GM12878 (cell line): ENCODE measurements around the gene SGCD. TPM values are rescaled to one million over a fixed set of nuclear protein-coding genes. Genes with fewer than 3 reads are reported as not detected.

Experiments
- ATAC-seq: fragments of 200-7000 bp; cut with Tn5 transposase; 3 replicates; pipeline ENCODE4 v1.9.1; 2020; ENCODE audit warnings: mild to moderate bottlenecking, moderate library complexity
- BruUV-seq: library from RNA; stranded (reverse); fragments of 400-500 nt; replicated peaks from 2 replicates; lab custom pipeline; 2021; lab: Mats Ljungman, UMichigan
- CTCF ChIA-PET: fragments of 300-600 bp; sonication (Branson Sonifier 250); formaldehyde crosslinking; extraction: SDS; loops from one replicate; lab custom pipeline; 2021; ENCODE audit warnings: inconsistent platforms; lab: Yijun Ruan, JAX
- POLR2A ChIA-PET: fragments of 350-600 bp; formaldehyde crosslinking; extraction: SDS; loops from one replicate; lab custom pipeline; 2021; ENCODE audit warnings: inconsistent platforms; lab: Charles Lee
- RAD21 ChIA-PET: fragments of 300-600 bp; sonication (Branson Sonifier 250); formaldehyde crosslinking; loops from one replicate; lab custom pipeline; 2023; ENCODE audit warnings: antibody characterized with exemption; ENCODE audit not compliant: unreplicated experiment; lab: Charles Lee
- SMC1A ChIA-PET: fragments of 300-600 bp; sonication (Branson Sonifier 250); formaldehyde crosslinking; loops from one replicate; lab custom pipeline; 2023; ENCODE audit not compliant: unreplicated experiment, uncharacterized antibody; lab: Charles Lee
- DNase-seq: peaks from one replicate; pipeline ENCODE4 v3.0.0-alpha.2; 2011; ENCODE audit warnings: low read depth, low spot score
- FAIRE-seq: peaks from 3 replicates; lab custom pipeline; 2011; peaks lifted over from hg19 to GRCh38; lab: Jason Lieb, UNC
- H2AFZ ChIP-seq: 2 replicates; pipeline ENCODE4 v1.6.0; 2011; ENCODE audit warnings: low read depth, low read length, control low read depth; ENCODE audit not compliant: control insufficient read depth
- H3K27ac ChIP-seq: 2 replicates; pipeline ENCODE4 v1.5.1; 2011; ENCODE audit warnings: control low read depth; ENCODE audit not compliant: control insufficient read depth, insufficient read depth
- H3K27me3 ChIP-seq, 2 experiments: replicated peaks in 1 of 2; 2 replicates each; pipeline versions ENCODE4 v1.6.0 to v1.6.1; 2011; ENCODE audit warnings: low read length in 1 of 2; ENCODE audit not compliant: control insufficient read depth in 2 of 2, insufficient read depth in 2 of 2
- H3K36me3 ChIP-seq, 2 experiments: 2 replicates each; pipeline ENCODE4 v1.5.1; 2011; ENCODE audit warnings: low read length in 1 of 2; ENCODE audit not compliant: control insufficient read depth in 2 of 2, insufficient read depth in 2 of 2
- H3K4me1 ChIP-seq: 2 replicates; pipeline ENCODE4 v1.6.1; 2011; ENCODE audit warnings: mild to moderate bottlenecking, low read length, moderate library complexity, mixed read lengths; ENCODE audit not compliant: control insufficient read depth, insufficient read depth
- H3K4me2 ChIP-seq: 2 replicates; pipeline ENCODE4 v1.6.0; 2011; ENCODE audit warnings: control low read depth; ENCODE audit not compliant: control insufficient read depth, insufficient read depth
- H3K4me3 ChIP-seq: fragments of 200-600 bp; sonication (generic); 2 replicates; pipeline ENCODE4 v1.5.1; 2016
- H3K79me2 ChIP-seq: 2 replicates; pipeline ENCODE4 v1.6.0; 2011; ENCODE audit warnings: low read length; ENCODE audit not compliant: control insufficient read depth, insufficient read depth
- H3K9ac ChIP-seq: 2 replicates; pipeline ENCODE4 v1.8.0; 2011; ENCODE audit warnings: low read length, control low read depth, mixed read lengths; ENCODE audit not compliant: control insufficient read depth, insufficient read depth
- H3K9me3 ChIP-seq: replicated peaks from 3 replicates; pipeline ENCODE4 v1.5.1; 2011; ENCODE audit warnings: mild to moderate bottlenecking, low read length; ENCODE audit not compliant: control insufficient read depth, insufficient read depth
- H4K20me1 ChIP-seq: 2 replicates; pipeline ENCODE4 v1.6.0; 2011; ENCODE audit not compliant: control insufficient read depth, insufficient read depth
- BACH1 ChIP-seq: fragments of 450-650 bp; IDR thresholded peaks from 2 replicates; pipeline ENCODE4 v1.6.1; 2017; ENCODE audit warnings: mild to moderate bottlenecking, borderline replicate concordance
- CHD4 ChIP-seq: fragments of 200-600 bp; sonication (generic); IDR thresholded peaks from 2 replicates; pipeline ENCODE4 v1.6.1; 2016; ENCODE audit warnings: mild to moderate bottlenecking
- CREM ChIP-seq: IDR thresholded peaks from 2 replicates; pipeline ENCODE4 v1.6.1; 2014; ENCODE audit warnings: antibody characterized with exemption, low read depth
- EGR1 ChIP-seq, 2 experiments: IDR thresholded peaks; 1 replicate in 1 of 2; 2 replicates in 1 of 2; pipeline ENCODE4 v1.6.1; 2011 to 2012; ENCODE audit warnings: low read depth in 2 of 2, low read length in 2 of 2, borderline replicate concordance in 1 of 2, mild to moderate bottlenecking in 1 of 2, moderate library complexity in 1 of 2
- FOXM1 ChIP-seq: IDR thresholded peaks from 2 replicates; pipeline ENCODE4 v1.6.1; 2012; ENCODE audit warnings: low read depth, mild to moderate bottlenecking, inconsistent platforms, low read length, moderate library complexity
- GABPA ChIP-seq: IDR thresholded peaks from 2 replicates; pipeline ENCODE4 v1.6.1; 2014; ENCODE audit warnings: antibody characterized with exemption, low read depth, mild to moderate bottlenecking, inconsistent platforms
- MEF2A ChIP-seq: IDR thresholded peaks from 2 replicates; pipeline ENCODE4 v1.6.1; 2011; ENCODE audit warnings: low read depth, mild to moderate bottlenecking, low read length, moderate library complexity; ENCODE audit not compliant: insufficient read depth
- MYB ChIP-seq: fragments of 150-350 bp; IDR thresholded peaks from 2 replicates; pipeline ENCODE4 v1.6.1; 2014; ENCODE audit warnings: mild to moderate bottlenecking, low read depth, low read length, borderline replicate concordance
- MYC ChIP-seq: IDR thresholded peaks from 2 replicates; pipeline ENCODE4 v1.6.1; 2011; ENCODE audit warnings: mild to moderate bottlenecking, low read length, moderate library complexity, inconsistent platforms; ENCODE audit not compliant: insufficient read depth, insufficient replicate concordance, insufficient read length, severe bottlenecking
- PRDM15 ChIP-seq: fragments of 450-650 bp; formaldehyde crosslinking; IDR thresholded peaks from 2 replicates; pipeline ENCODE4 v1.4.0; 2020; ENCODE audit warnings: mild to moderate bottlenecking, moderate library complexity
- RELB ChIP-seq: fragments of 450-650 bp; IDR thresholded peaks from 2 replicates; pipeline ENCODE4 v1.6.1; 2017; ENCODE audit warnings: low read depth, mild to moderate bottlenecking, moderate library complexity
- WRNIP1 ChIP-seq: IDR thresholded peaks from 2 replicates; pipeline ENCODE4 v1.6.1; 2011; ENCODE audit warnings: low read depth, low read length, improper control_type of control experiment, borderline replicate concordance
- ZNF24 ChIP-seq: fragments of 450-650 bp; IDR thresholded peaks from 2 replicates; pipeline ENCODE4 v1.6.1; 2017; ENCODE audit warnings: antibody characterized with exemption, mild to moderate bottlenecking
- ZZZ3 ChIP-seq: IDR thresholded peaks from 2 replicates; pipeline ENCODE4 v1.6.1; 2011; ENCODE audit warnings: low read depth; ENCODE audit not compliant: control insufficient read depth, insufficient read length
- WGBS: methylation state at CpG from one replicate; pipeline ENCODE4 v1.1.6; 2016; ENCODE audit warnings: low lambda C conversion rate; ENCODE audit not compliant: insufficient replicate concordance, insufficient coverage; ENCODE audit errors: missing lambda C conversion rate; 5-methylcytosine and 5-hydroxymethylcytosine counted together
- in situ Hi-C: fragments of 300-500 bp; cut with MboI; formaldehyde crosslinking; loops from 9 replicates; pipeline ENCODE4 v1.14.3; 2018; ENCODE audit warnings: mixed read lengths
- intact Hi-C: fragments of 100-400 bp; cut with micrococcal nuclease; formaldehyde crosslinking; loops from one replicate; pipeline ENCODE4 v1.14.2; 2022; ENCODE audit not compliant: unreplicated experiment
- polyA plus RNA-seq, 11 experiments: library from polyadenylated mRNA; depleted of rRNA in 4 of 11; unstranded in 6 of 11; stranded (reverse) in 5 of 11; fragments of >200 nt; fragmentation: Nextera tagmentation in 4 of 11; fragmentation: Illumina TruSeq in 1 of 11; extraction: Ambion mirVana in 4 of 11; extraction: Trizol in 1 of 11; gene quantifications; 1 replicate in 1 of 11; 2 replicates in 10 of 11; pipeline versions ENCODE4 v1.2.1 to v1.2.3, GENCODE V29; 2011 to 2016; ENCODE audit warnings: inconsistent platforms in 2 of 11, missing spikeins in 2 of 11, low read depth in 1 of 11
- total RNA-seq, 4 experiments: library from RNA; depleted of rRNA in 3 of 4; stranded (reverse); fragments of >200 nt in 3 of 4; fragmentation: Illumina TruSeq in 1 of 4; extraction: Trizol in 1 of 4; gene quantifications; 2 replicates each; pipeline versions ENCODE4 v1.2.1 to v1.2.3, GENCODE V29; 2013 to 2021

Gene SGCD
- total and polyA plus RNA-seq, 10 of the 15 experiments (the other 5 are each of a cell fraction or from before 2014, with no cell fraction given): 0.06 TPM; not detected in 9

- no peaks in the 10 kb centered on the region for H3K9me3 ChIP-seq
- in situ Hi-C loops (no loop called here), intact Hi-C loops (no loop called here)
- WGBS: 100% methylated on average over 2 of the region's 2 CpGs
- no peaks in the 10 kb centered on the region for H3K27me3 ChIP-seq
- no TSS peak for BruUV-seq
- no peaks in the 10 kb centered on the region for H3K36me3 ChIP-seq
- TF ChIP-seq EGR1 (IDR thresholded peaks at IDR 0.05; ENCODE audit: borderline replicate concordance in 1 of 2, low read depth in 2 of 2, low read length in 2 of 2) (no peak), FOXM1 (no peak), GABPA (no peak), WRNIP1 (no peak), CHD4 (no peak), ZZZ3 (no peak), MYC (no peak), MYB (no peak), BACH1 (no peak), ZNF24 (no peak), PRDM15 (CRISPR knock-in tag) (no peak), CREM (no peak), MEF2A (no peak), RELB (no peak)
- DNase-seq (no peak), FAIRE-seq (no peak), ATAC-seq (no peak)
- ChIA-PET SMC1A (interaction anchor here (0.7 to 1.0 kb wide), 2 partner anchors 8 to 22 kb away, joined by 3 to 5 read pairs; no protein-coding TSS in a partner anchor), RAD21 (no interaction called here), POLR2A (no interaction called here), CTCF (interaction anchor here (1.2 kb wide), 1 partner anchor 9 kb away, joined by 3 read pairs; no protein-coding TSS in a partner anchor)
- H3K27ac ChIP-seq: no peak overlapping the region
- H3K9ac ChIP-seq: no peak overlapping the region
- no peak overlapping the region for H3K4me2 ChIP-seq
- H3K4me1 ChIP-seq: peaks cover 15% of the 10 kb centered on the region
- H3K4me3 ChIP-seq: no peak overlapping the region
- H3K79me2 ChIP-seq: no peaks in the 10 kb centered on the region
- H4K20me1 ChIP-seq: no peaks in the 10 kb centered on the region
- no peak overlapping the region for H2AFZ ChIP-seq
Measured at GRCh38 chr5:156399323-156399722, 72.4 kb downstream of the SGCD start.
